Skeletal muscle cell (primary cell): ENCODE measurements around the gene CBX4.

Experiments
- DNase-seq: peaks from one replicate; pipeline ENCODE4 v3.0.0-alpha.2; 2010; ENCODE audit warnings: low read depth
- H3K4me3 ChIP-seq: 2 replicates; pipeline ENCODE4 v1.5.1; 2011; ENCODE audit warnings: low read depth, mild to moderate bottlenecking, control low read depth, low read length, moderate library complexity

The CBX4 gene

DNA sequence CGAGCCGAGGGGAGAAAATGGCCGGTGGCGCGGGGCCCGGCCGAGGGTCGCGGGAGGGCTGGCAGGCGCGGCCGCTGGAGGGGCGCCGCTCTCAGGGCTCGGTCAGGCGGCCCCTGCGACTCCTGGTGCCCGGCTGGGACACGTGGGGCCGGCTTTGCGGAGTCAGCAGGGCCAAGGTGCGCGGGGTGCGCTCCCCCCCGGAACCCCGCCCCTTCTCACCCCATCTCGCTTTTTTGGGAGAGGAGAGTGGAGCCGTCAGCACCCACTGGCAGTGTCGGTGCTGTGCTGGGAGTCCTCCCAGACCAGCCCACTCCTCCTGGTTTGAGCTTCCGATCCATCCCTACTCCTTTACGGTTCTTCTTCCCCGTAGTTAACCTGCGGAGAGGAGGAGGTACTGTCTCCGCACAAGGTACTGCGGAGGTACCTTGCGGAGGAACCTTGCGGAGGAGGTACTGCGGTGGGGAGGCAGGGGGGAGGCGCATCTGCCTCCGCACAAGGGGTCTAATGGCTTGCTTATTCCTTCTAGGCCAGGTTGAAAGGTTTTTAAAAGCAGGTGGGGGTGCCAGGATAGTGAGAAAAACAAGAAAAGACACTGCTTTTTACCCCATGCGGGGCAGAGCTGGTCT lies 23.3 kb downstream of the CBX4 start:
- no peak overlapping the region for H3K4me3 ChIP-seq
- DNase-seq, result no peak

DNA sequence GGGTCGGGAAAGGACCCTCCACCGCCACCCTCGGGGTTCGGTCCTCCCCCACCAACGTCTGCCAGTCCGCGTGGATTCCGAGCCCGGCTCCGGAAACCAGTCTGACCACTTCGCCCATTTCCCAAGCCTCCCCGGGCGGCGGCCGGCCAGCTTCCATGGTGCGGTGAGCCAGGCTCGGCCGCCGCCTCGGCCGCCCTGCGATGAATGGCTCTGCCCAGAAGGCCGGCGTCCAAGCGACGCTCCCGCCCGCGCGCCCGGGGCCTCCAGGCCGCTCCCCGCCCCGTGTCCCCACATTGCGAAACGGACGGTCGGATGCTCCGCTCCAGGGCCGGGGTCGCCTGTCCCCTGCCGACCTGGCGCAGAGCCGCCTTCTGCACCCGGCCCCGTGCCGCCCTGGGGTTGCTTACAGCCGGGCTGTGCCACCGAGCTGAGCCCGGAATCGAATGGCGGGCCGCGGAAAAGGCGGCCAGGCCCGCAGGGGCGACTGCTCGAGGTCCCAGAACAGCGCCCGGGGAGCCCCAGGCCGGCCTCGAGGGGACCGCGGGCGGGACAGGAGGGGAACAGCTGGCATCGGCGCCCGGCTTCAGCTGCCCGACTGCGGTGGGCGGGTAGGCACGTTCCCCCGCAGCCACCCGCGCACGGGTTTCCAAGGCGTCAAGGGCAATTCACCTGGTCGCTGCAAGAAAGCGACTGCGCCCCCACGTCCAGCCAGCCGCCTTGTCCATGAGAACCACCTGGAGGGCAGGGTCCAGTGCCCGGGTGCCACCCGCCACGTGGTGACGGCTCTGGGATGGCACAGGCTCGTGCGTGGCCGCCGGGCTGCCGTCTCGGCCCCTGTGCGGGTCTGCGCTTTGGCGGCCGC lies 24.0 kb downstream of the CBX4 start:
- H3K4me3 ChIP-seq, result peak overlapping the region; percentile 3
- DNase-seq, result no peak

DNA sequence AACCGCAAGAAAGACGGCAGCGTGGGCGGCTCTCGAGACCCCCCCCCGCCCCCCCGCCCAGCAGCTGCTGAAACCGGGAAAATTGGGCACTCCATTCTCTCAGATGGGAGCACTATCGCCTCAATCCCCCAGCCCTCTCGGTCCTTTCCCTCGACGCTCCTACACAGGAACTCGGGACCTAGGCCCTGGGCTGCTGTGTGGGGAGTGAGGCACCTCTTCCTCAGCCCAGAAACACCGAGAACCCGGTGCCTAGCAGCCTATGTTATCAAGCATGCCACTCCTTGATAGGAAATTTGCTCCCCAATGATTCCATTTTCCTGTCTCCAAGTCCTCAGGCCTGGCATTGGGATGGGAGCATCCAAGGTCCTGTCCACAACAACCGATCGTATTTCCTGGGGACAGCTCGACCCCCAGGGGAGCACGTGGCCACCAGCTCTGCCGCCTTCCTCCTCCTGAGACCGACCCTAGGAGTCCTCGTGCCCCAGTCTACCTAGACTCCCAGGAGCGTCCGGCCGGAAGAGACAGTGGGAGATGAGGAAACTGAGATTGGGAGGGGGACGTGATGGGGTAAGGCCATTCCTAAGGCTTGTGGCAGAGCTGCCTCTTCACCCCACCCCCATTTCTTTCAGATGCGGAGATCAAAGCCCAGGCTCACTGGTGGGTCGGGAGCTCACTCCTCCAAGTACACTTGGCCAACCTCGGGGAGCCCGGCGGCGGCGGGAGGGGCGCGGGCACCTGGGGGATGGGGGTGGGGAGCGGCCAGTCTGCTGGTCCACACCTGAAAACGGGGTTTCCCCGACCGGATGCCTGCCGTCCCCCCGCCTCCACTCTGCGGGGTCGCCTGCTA lies 24.9 kb downstream of the CBX4 start:
- DNase-seq, result no peak
- H3K4me3 ChIP-seq, result no peak overlapping the region

DNA sequence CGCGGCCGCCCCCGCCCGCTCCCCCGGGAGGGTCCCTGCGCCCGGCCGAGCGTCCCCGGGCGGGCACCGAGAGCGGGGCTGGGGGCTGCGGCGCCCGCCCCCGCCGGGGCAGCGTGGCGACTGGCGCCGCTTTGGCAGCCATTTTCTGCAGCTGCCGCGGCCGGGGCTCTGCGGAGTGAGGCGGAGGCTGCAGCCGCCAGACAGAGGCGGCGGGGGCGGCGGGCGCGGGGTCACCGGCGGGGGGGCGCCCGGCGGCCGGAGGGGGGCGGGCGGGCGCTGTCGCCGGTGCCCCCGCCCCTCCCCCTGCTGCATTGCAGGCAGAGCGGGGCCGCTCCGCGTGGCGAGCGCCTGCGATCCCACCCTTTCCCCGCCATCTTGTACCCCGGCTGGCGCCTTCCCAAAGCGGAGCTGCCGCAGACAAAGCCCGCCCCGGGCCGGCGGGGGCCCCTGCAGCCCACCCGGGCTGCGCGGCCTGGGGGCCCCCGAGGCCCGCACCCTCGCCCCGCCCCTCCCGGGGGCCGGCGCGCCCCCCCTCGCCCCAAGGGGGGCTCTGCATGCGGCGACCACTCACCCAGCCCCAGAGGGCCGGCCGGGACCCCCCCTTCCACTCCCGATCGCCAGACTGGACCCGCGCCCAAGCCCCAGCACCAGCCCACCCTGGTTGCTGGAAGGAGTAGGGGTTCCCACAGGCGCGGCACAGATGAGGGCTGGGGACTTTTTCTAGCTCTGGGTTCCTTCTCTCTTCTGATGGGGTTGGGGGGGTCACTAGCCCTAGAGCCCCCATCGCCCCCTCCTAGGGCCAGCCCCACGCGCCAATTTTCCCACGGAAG lies 25.7 kb downstream of the CBX4 start:
- DNase-seq, result no peak
- peak overlapping the region; percentile 40 for H3K4me3 ChIP-seq

- peak overlapping the region; percentile 40 for H3K4me3 ChIP-seq
- no peak for DNase-seq
Measured at GRCh38 chr17:79812353-79813258, 26.6 kb downstream of the CBX4 start.

DNA sequence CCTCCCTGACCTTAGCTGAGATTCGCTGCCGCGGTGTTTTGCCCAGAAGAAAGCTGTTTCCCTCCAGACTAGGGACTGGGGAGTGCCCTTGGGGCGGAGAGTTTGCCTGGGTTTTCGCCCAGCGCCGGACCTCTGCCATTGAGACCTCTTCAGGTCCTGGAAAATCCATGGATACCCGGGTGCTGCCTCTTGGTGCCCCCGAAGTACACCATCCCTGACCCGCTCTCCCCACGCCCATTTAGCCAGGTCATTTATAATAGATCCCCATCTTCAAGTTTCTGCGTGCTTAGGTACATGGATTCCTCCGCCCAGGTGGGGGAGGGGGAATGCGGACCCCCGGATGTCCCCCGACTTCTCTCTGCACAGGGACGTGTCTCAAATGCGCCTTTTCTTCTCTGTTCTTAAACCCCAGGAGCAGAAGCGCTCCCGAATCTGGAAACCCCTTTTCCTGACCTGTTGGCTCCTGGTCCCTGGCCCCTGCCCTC lies 27.3 kb downstream of the CBX4 start:
- no peak for DNase-seq
- H3K4me3 ChIP-seq, result no peak overlapping the region

DNA sequence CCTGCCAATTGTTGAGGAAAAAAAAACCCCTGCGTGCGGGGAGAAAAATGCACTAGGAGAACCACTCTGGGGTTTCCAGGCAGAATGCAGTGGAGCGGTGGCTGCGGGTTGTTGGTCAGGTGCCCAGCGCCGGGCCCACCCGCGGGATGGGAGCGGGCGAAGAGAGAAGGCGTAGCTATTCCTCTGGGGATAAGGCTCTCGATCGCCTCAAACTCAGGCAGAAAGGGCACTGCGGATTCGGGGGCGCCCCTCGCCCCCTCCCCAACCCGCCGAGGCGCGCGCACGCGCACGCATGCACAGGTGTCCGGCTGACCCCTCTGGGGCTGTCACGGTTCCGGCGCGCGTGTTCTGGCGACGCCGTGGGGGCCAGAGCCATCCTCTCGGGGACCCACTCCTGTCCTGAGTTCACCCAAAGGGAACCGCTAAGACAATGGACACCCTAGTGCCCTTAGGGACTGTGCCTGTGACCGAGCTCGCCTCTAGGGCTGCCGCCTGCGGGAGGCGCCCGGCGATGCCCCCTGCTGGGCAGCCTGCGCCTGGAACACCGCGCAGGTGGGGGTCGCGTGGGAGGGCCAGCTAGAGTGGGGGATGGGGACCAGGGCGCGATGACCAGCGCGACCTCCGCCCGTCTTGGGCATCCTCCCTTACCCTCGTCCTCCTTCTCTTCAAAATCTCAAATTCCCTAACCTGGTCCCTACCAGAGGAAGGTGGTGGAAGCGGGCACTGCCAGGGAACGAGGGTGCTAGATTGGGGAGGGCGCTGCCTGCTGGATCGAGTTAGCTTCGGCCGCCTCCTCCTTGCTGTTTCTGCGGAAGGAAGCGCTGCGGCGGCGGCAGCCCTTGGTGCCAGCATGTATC lies 28.0 kb downstream of the CBX4 start:
- no peak for DNase-seq
- no peak overlapping the region for H3K4me3 ChIP-seq

DNA sequence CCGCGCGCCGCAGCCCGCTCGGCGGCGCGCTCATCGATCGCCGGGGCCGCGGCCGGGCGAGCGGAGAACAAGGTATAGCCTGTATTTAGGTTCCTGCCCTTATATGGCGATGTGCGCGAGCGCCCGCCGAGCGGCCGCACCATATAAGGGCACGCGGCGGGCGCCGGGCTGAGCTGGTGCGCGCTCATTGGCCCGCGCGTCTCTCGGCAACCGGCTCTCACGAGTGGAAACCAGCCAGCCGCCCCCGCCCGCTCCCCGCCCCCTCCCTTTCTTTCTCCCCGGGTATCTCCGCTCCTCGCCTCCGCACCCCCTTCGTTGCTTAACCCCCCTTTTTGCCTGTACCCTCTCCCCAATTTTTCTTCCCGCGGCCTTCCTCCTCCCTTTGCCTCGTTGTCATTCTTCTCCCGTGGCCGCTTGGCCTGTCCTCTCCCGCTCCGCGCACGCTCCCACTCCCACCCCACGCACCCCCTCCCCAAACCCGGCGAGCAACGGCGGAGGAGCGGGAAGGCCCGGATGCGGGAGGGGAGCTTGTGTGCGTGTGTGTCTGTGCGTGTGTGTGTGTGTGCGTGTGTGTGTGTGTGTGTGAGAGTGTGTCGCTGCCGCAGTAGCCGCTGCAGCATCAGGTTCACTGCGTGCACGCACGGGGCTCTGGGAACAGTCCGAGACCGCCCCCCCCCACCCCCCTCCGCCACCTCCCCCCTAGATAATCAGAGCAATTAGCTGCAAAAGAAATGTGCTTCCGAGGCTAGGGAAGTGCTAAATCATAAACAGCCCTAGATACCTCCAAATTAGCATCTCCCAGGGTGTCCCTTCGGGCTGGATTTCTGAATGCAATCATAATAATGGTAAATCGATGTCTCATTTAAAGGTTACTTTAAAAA lies 28.9 kb downstream of the CBX4 start:
- H3K4me3 ChIP-seq, result peak overlapping the region; percentile 34
- DNase-seq, result peak; percentile 30

DNA sequence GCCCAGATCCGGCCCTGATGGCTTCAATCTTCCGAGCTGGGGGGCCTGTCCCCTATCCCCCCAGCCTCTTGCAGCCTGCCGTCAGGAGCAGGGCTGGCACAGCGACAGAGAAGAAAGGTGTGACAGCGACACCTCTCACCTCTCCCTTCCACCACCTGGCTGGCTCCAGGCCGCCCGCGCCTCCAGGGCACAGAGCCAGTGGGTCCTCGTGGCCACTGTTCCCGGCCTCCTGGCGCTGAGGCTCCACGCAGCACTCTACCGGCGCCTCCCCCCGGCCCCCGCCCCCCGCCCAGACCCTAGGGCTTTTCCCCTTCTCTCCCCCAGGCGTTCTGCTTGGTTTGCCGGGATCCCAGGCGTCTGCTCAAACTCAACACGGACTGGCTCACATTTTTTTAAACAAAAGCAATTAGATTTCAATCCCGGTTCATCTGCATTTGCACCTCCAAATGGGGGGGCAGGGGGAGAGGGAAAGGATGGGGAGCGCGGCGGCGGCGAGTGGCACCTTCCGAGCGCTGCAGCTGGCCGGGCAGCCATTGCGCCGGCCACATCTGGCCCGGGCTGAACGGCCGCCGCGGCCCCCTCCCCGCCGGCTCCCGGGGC lies 29.6 kb downstream of the CBX4 start:
- no peak for DNase-seq
- H3K4me3 ChIP-seq, result no peak overlapping the region

- DNase-seq, result no peak
- no peak overlapping the region for H3K4me3 ChIP-seq
Measured at GRCh38 chr17:79808763-79809529, 30.3 kb downstream of the CBX4 start.

GRCh38 chr17:79806863-79807720 lies 32.1 kb downstream of the CBX4 start:
- DNase-seq, result no peak
- H3K4me3 ChIP-seq, result no peak overlapping the region

DNA sequence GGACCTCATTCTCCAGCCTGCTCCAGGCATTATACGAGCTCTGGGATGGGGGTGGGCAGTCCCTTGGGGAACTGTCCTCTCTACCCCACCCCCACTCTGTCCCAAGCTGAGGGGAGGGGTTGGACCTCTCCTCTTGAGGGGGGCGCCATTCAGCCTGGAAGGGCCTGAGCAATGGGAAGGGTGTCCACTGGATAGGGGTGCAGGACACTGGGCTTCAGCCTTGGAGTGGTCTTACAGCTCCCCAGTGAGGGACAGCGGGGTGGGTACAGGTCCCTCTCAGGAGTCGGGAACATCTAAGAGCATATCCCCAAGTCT lies 32.8 kb downstream of the CBX4 start:
- DNase-seq, result no peak
- no peak overlapping the region for H3K4me3 ChIP-seq

DNA sequence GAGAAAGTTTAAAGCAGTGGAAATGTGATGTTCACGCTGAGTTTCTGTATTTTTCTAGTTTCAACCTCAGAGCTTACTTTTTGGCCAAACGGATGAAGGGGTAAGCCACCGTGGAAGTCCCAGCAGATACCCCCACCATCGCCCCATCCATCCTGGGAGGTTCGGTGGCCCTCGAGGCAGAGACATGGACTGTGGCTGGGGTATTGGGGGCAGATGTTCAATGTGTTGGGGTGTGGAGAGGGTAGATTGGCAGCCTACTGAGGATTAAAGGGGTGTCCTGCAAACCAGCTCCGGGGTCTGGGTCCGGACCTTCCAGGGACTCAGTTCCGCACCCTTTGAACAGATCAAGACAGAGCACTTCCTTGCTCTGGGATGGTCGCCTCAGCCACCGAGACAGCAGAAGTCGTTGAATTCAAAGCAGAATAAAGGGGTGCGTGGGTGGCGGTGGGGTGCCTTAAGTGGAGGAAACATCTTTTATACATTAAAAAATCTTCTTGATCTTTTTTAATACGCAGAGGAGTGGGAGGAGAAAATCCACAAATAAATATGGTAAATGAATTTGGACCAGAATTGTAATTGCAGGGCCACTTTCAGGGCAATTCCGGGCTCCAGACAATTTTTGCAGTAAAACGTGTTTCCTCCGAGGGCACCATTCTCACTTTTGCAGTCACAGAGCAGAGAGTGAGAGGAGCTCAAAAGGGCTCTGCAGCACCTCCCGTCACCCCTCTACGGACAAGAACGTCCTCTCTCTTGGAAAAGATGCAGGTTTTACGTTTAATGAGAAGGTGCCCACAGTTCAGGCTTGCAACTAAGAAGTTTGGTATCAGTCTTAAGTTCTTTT lies 34.2 kb downstream of the CBX4 start:
- no peak for DNase-seq

More for the DNA sequence above, 34.2 kb downstream of the CBX4 start:
- no peak overlapping the region for H3K4me3 ChIP-seq
